Fibroblast of mammary gland (primary cell): ENCODE data around the gene TTC23.

Experiments used
- DNase-seq: peaks from one replicate; pipeline ENCODE4 v3.0.0-alpha.2; 2010; ENCODE audit warnings: low read depth
- H3K4me3 ChIP-seq: 2 replicates; pipeline ENCODE4 v1.5.1; 2011; ENCODE audit warnings: low read depth, mild to moderate bottlenecking, low read length, moderate library complexity; ENCODE audit not compliant: control insufficient read depth
- CTCF ChIP-seq: conservative IDR thresholded peaks from 2 replicates; pipeline ENCODE4 v1.5.1; 2011; ENCODE audit warnings: low read depth, low read length, inconsistent platforms; ENCODE audit not compliant: control insufficient read depth, insufficient read depth

Gene TTC23

GRCh38 chr15:99165956-99166689 is 83.3 kb downstream of the TTC23 start:
- no peak for DNase-seq
- no peak overlapping the region for H3K4me3 ChIP-seq
- TF ChIP-seq CTCF = no peak

GRCh38 chr15:99165020-99165790 is 84.2 kb downstream of the TTC23 start:
- H3K4me3 ChIP-seq = no peak overlapping the region
- TF ChIP-seq CTCF = no peak
- DNase-seq = no peak

GRCh38 chr15:99164119-99164518 is 85.3 kb downstream of the TTC23 start:
- DNase-seq = no peak
- no peak overlapping the region for H3K4me3 ChIP-seq
- no peak for TF ChIP-seq CTCF

GRCh38 chr15:99163271-99164062 is 85.9 kb downstream of the TTC23 start:
- no peak for DNase-seq
- no peak for TF ChIP-seq CTCF
- no peak overlapping the region for H3K4me3 ChIP-seq

GRCh38 chr15:99158626-99159412 is 90.6 kb downstream of the TTC23 start:
- no peak for TF ChIP-seq CTCF
- peak; percentile 6 for DNase-seq
- no peak overlapping the region for H3K4me3 ChIP-seq

GRCh38 chr15:99157456-99157855 is 91.9 kb downstream of the TTC23 start:
- no peak for DNase-seq
- no peak overlapping the region for H3K4me3 ChIP-seq
- no peak for TF ChIP-seq CTCF
